Ovary (tissue), 9 donors: ENCODE results near the gene TMEM196. TPM values are rescaled to one million over a fixed set of nuclear protein-coding genes. Genes with fewer than 3 reads are reported as not detected.

Experiments
- DNase-seq, 5 donors: peaks; one replicate each; pipeline ENCODE4 v3.0.0-alpha.2; 2019 to 2020
- H3K27ac ChIP-seq, 2 donors: fragments of 200-600 bp; one replicate each; pipeline versions ENCODE4 v1.5.1 to v1.8.0; 2019 to 2022
- H3K27me3 ChIP-seq: fragments of 200-600 bp; one replicate; pipeline ENCODE4 v1.8.0; 2022
- H3K36me3 ChIP-seq: fragments of 200-600 bp; sonication (generic); one replicate; pipeline ENCODE4 v1.5.1; 2019
- H3K4me1 ChIP-seq: one replicate; pipeline ENCODE4 v1.8.1; 2013; ENCODE audit warnings: mild to moderate bottlenecking, moderate library complexity; ENCODE audit not compliant: insufficient read depth
- H3K4me3 ChIP-seq: fragments of 200-600 bp; sonication (generic); one replicate; pipeline ENCODE4 v1.5.1; 2017
- H3K9me3 ChIP-seq, 2 donors: fragments of 200-600 bp in 1 of 2; sonication (generic) in 1 of 2; one replicate each; pipeline versions ENCODE4 v1.5.1 to v1.8.1; 2013 to 2019; ENCODE audit warnings: mild to moderate bottlenecking in 1 of 2, moderate library complexity in 1 of 2
- EP300 ChIP-seq: sonication (generic); formaldehyde crosslinking; IDR thresholded peaks from one replicate; pipeline ENCODE4 v1.6.1; 2017; ENCODE audit warnings: antibody characterized with exemption
- POLR2A ChIP-seq: fragments of 450-650 bp; IDR thresholded peaks from one replicate; pipeline ENCODE4 v1.6.1; 2017; ENCODE audit warnings: antibody characterized with exemption, mild to moderate bottlenecking, moderate library complexity
- WGBS, 3 donors: extraction: QIAGEN DNeasy Blood & Tissue Kit in 1 of 3; methylation state at CpG; one replicate each; pipeline versions ENCODE4 v1.1.5 to v1.1.7; 2013 to 2017; 5-methylcytosine and 5-hydroxymethylcytosine counted together
- intact Hi-C, 4 donors: fragments of 100-400 bp; cut with DNase I; formaldehyde crosslinking; loops; one replicate each; pipeline versions ENCODE4 v1.11.0 to v1.15.1; 2022 to 2023
- polyA plus RNA-seq, 2 donors: library from polyadenylated mRNA; stranded (reverse); fragments of 200-250 nt in 1 of 2; fragments of 350-450 nt in 1 of 2; fragmentation: Illumina TruSeq in 1 of 2; extraction: RNeasy Lipid Tissue Mini Kit (QIAGEN cat#74804) in 1 of 2; gene quantifications; one replicate each; pipeline ENCODE4 v1.2.3, GENCODE V29; 2013 to 2014
- total RNA-seq, 7 donors: library from RNA; depleted of rRNA in 2 of 7; stranded (reverse); fragments of >200 nt in 2 of 7; fragmentation: NEBNext Ultra II Directional in 3 of 7; extraction: Animal tissue kit (Norgen Biotek cat#: 25700) in 3 of 7; gene quantifications; one replicate each; pipeline versions ENCODE4 v1.1.0 to v1.2.4, GENCODE V29; 2016 to 2023
- TF ChIP-seq, protein P1 (sequence below), 3 donors: fragments of 450-650 bp in 2 of 3; fragments of 200-600 bp in 1 of 3; IDR thresholded peaks; one replicate each; pipeline versions ENCODE4 v1.5.1 to v1.8.0; 2016 to 2022; ENCODE audit warnings: antibody characterized with exemption in 3 of 3, mild to moderate bottlenecking in 1 of 3
- donor health status: DM: no; HTN: no; CAD: no; lungs with moderate emphysema.
- donor health status: DM: no; HTN: no; CAD: no.
- donor health status: Bipolar disorder and iron deficiency.
- donor health status: DM: yes; HTN: yes; CAD: no.
- donor health status: DM: no; HTN: no; CAD: no.
- donor health status: DM: yes; HTN: yes; CAD: no.

The TMEM196 gene
- total and polyA plus RNA-seq, 9 donors, result 0.02 TPM; not detected in 8

DNA sequence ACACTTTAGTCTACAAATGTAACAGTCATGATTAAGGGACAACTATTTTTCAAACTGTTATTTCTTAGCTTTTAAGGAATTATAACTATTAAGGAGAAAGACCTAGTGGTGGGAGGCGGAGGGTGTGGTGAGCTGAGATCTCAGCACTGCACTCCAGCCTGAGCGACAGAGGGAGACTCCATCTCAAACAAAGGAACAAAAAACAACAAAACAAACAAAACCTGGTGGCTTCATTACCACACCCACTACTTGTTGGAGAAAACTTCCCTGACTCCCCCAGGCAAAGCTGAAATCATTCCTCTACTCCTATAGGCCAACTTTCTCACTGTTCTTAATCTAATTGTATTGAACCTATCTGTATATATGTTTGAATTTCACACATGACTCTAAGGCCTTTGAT, 67.8 kb downstream of the TMEM196 start:
- peaks cover 5% of the 10 kb centered on the region for H3K4me1 ChIP-seq
- intact Hi-C loops, result no loop called here
- DNase-seq, result no peak
- 74 to 86% (median 76%) methylated on average over 2 of the region's 2 CpGs for WGBS, 3 donors
- H3K4me3 ChIP-seq, result no peak overlapping the region
- peaks cover 2% of the 10 kb centered on the region for H3K36me3 ChIP-seq
- H3K27ac ChIP-seq, result no peak overlapping the region
- no peaks in the 10 kb centered on the region for H3K27me3 ChIP-seq
- no peaks in the 10 kb centered on the region for H3K9me3 ChIP-seq
- TF ChIP-seq, protein P1, sequence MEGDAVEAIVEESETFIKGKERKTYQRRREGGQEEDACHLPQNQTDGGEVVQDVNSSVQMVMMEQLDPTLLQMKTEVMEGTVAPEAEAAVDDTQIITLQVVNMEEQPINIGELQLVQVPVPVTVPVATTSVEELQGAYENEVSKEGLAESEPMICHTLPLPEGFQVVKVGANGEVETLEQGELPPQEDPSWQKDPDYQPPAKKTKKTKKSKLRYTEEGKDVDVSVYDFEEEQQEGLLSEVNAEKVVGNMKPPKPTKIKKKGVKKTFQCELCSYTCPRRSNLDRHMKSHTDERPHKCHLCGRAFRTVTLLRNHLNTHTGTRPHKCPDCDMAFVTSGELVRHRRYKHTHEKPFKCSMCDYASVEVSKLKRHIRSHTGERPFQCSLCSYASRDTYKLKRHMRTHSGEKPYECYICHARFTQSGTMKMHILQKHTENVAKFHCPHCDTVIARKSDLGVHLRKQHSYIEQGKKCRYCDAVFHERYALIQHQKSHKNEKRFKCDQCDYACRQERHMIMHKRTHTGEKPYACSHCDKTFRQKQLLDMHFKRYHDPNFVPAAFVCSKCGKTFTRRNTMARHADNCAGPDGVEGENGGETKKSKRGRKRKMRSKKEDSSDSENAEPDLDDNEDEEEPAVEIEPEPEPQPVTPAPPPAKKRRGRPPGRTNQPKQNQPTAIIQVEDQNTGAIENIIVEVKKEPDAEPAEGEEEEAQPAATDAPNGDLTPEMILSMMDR (IDR thresholded peaks at IDR 0.05), result no peak
- TF ChIP-seq POLR2A (no peak), EP300 (no peak)

DNA sequence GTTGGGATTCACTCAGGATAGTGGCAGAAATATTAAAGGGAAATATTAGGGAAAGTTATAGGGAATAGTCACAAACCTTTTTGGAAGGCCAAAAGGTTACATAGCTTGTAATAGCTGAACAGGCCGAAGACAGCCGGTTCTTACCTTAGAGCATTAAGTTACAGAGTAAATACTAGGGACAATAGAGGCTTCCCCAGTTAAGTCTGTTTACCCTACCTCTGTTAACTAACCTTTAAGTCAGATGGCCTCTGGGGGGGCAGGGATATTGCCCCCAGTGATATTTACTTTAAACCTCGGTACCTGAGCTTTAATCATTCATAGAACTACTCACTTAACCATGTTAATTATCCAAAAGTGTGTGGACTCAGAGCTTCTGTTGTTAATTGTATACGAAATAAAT, 71.9 kb downstream of the TMEM196 start:
- Histone ChIP-seq H3K4me3 (no peak overlapping the region), H3K27me3 (no peaks in the 10 kb centered on the region), H3K36me3 (peaks cover 2% of the 10 kb centered on the region), H3K9me3 (no peaks in the 10 kb centered on the region), H3K27ac (no peak overlapping the region), H3K4me1 (no peaks in the 10 kb centered on the region)
- 87 to 91% (median 88%) methylated on average over 4 of the region's 4 CpGs for WGBS, 3 donors
- DNase-seq, result no peak
- TF ChIP-seq EP300 (no peak), POLR2A (no peak)
- TF ChIP-seq, protein P1 (IDR thresholded peaks at IDR 0.05), result no peak
- intact Hi-C loops, result no loop called here

- H3K9me3 ChIP-seq, result no peaks in the 10 kb centered on the region
- intact Hi-C loops, result no loop called here
- H3K27me3 ChIP-seq, result no peaks in the 10 kb centered on the region
- no peaks in the 10 kb centered on the region for H3K4me1 ChIP-seq
- DNase-seq, result no peak
- peaks cover 2% of the 10 kb centered on the region for H3K36me3 ChIP-seq
- H3K27ac ChIP-seq, result no peak overlapping the region
- TF ChIP-seq POLR2A, result no peak
- no peak for TF ChIP-seq EP300
- TF ChIP-seq, protein P1 (IDR thresholded peaks at IDR 0.05), result no peak
- H3K4me3 ChIP-seq, result no peak overlapping the region
- WGBS, 3 donors, result 97 to 98% (median 97%) methylated on average over 3 of the region's 3 CpGs
Observed at GRCh38 chr7:19700936-19701335, 72.5 kb downstream of the TMEM196 start.

DNA sequence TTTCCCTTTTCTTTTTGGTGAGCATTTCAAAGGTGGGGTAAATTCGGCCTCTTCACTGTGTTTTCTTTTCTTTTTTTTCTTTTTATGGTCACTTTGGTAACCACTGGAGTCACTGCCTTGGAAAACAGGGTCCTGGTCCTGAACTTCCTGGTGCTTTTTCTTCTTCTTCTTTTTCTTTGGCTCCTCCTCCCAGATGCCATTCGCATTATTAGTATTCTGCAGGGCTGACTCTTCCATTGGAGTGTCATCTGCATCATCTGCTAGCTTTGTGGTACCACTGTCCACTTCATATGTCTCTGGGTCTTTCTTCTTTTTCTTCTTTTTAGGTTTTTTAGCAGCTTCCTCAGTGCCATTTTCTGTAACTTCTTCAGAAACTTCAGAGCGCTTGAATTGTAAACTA, 75.1 kb downstream of the TMEM196 start:
- intact Hi-C loops, result no loop called here
- WGBS, 3 donors, result 88 to 91% (median 88%) methylated on average over 3 of the region's 3 CpGs
- H3K36me3 ChIP-seq, result no peaks in the 10 kb centered on the region

More for the DNA sequence above, 75.1 kb downstream of the TMEM196 start:
- Histone ChIP-seq H3K27ac (no peak overlapping the region), H3K27me3 (no peaks in the 10 kb centered on the region), H3K4me3 (no peak overlapping the region), H3K9me3 (no peaks in the 10 kb centered on the region), H3K4me1 (no peaks in the 10 kb centered on the region)
- no peak for DNase-seq
- TF ChIP-seq POLR2A (no peak), EP300 (no peak)
- TF ChIP-seq, protein P1 (IDR thresholded peaks at IDR 0.05), result no peak
